DLD1 (cell line): Measurements from ENCODE around the gene MS4A6E.
"Not testable (repeated sequence)": the region's sequence is repeated elsewhere in the genome, so short reads cannot be mapped to it uniquely, and the experiment has no call there.

Source experiments
- in situ Hi-C: cut with HindIII; loops from 2 replicates; pipeline ENCODE4 v1.10.0; 2017; ENCODE audit warnings: low sequenced_read_pairs

MS4A6E gene

DNA sequence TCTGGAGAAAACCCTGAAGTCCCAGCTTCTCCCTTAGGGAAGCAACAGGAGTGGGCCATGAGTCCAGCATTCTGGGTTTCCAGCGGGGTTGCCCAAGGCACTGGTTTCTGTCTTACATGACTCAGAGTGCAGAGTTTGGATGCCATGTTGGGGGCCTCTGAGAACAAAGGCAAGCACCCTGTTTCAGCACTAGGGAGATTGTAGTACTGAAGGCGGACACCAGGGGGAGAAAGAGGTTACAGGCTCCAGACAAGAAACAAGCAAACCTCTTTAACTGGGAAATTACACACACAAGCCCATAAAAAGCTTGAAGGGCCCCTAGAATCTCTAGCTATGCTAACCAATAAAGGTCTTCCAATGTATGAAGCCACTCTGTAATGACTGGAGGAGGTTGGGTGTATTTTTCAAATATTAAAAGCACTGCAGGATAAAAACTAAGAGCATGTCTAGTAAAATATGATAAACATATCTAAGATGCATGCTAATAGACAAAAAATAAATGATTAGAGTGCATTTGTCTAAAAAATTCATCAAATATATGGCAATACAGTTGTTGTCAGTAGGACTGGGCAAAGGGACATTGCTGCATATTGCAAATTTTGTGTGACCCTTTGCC is 7.1 kb downstream of the MS4A6E start:
- in situ Hi-C loops = no loop called here

DNA sequence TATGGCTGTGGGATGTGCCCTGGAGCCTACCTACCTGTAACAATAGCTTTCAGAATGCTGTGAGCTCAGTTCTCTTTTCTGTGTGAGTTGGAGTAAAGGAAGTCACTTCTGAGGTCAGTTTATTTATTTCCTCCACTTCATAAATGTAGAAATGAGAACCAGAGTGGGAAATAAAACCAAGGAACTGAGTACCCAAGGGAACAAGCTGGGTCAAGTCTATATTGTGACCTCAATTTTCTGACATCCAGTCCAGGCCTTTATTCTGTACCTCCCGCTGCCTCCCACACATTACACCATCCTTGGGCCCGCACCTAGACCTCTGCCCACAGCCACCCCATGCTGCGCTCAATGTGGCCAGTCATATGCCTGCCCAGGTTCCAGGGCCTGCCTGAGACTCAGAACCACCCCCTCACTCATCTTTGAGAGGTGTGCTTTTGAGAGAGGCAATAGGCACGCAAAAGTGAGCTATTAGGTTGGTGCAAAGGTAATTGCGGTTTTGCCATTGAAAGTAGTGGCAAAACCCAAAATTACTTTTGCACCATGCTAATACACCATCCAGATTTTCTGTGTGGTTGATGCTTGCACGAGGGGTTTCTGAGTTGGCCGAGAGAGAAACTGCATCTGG is 9.8 kb downstream of the MS4A6E start:
- in situ Hi-C loops = no loop called here

DNA sequence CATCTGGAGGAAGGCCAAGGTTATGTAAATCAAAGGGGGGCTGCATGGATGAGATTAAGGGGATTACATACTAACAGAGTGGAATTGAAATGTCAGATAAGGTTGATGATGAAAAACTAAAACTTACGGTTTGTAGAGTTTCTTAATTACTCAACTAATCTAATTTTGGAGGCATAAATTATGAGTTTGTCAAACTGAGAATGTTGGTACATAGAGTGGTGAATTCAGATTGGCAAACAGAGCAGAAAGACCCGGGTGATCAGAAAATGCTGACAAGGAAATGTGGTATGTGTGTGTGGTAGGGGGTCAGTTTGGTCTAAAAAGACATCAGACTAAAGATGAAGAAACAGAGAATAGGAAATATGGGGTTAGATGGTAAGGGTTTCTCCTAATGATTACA is 11.0 kb downstream of the MS4A6E start:
- in situ Hi-C loops = no loop called here

DNA sequence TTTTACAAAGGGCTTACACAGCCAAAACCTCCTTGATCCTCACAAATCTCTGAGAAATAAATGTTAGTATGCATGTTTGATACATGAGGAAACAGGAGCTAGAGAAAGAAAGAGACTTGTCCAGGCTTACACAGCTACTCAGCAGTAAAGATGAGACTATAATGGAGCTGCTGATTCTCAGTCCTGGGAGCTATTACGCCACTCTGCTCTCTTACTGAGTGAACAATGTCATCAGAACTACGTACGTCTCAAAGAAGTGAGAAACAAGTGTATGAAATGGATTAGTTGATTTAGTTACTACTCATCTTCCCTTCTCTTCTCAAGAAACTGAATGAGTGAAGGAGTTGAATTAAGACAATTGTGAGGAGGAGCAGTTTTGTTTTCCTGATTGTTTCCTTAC is 12.3 kb downstream of the MS4A6E start:
- in situ Hi-C loops = no loop called here

DNA sequence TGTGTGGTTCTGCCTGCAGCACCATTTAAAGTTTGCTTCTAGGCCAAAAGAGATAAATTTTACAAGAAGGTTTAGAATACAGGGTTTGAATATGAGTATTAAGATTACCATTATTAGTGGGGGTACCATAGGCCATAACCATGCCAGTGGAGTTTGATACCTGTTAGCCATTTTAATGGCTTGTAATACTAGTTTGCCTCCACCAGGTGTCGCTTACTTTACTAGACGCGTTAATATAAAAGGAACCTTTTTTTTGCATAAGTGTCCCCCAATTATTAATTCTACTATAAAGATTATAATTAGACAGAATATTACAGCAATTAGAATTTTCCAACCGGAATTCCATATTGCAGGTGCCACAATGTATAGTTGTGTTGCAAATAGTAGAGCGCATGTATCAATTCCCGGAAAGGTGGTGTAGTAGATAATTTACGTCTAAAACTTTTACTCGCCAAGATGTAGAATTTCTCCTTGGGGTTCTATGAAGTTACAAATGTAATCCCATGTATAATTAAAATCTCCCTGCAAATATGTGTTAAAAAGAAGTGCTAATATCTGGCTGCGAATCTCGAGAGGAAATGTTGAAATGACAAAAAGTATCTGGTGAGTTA is 16.1 kb downstream of the MS4A6E start:
- in situ Hi-C loops = no loop called here

DNA sequence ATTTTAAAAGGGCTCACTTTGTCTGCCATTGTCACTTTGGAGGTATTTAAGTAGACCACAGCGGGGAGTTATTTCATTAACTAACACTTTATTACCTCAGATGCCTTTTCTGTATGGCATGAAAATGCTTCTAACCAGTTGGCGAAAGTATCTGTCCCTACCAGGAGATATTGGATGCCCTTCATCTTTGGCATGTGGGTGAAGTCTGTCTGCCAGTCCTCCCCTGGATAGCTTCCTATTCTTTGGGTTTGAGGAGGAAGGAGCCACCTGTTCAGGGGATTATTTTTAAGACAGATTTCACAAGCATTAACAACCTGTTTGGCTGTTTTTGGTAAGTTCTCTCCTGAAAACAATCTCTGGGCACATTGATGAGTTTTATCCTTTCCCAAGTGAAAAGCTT is 17.1 kb downstream of the MS4A6E start:
- in situ Hi-C loops = no loop called here

DNA sequence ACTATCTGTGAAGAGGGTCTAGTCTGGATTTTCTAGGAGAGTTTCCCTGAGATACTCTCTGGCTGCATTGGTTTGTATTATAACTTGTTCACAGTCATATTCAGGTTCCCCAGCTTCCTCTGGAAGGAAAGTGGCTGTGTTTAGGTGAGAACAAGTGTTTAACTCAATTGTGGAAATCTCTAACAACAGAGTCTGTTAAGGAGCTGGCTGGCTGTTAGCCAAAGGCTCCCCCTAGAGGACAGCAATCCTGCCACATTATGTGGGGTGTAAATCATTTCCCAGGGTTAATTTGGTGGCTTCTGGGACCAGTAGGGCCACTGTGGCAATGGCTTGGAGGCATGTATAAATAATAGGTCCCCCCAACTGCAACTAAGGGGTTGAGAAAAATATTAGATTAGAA is 18.4 kb downstream of the MS4A6E start:
- in situ Hi-C loops = no loop called here

DNA sequence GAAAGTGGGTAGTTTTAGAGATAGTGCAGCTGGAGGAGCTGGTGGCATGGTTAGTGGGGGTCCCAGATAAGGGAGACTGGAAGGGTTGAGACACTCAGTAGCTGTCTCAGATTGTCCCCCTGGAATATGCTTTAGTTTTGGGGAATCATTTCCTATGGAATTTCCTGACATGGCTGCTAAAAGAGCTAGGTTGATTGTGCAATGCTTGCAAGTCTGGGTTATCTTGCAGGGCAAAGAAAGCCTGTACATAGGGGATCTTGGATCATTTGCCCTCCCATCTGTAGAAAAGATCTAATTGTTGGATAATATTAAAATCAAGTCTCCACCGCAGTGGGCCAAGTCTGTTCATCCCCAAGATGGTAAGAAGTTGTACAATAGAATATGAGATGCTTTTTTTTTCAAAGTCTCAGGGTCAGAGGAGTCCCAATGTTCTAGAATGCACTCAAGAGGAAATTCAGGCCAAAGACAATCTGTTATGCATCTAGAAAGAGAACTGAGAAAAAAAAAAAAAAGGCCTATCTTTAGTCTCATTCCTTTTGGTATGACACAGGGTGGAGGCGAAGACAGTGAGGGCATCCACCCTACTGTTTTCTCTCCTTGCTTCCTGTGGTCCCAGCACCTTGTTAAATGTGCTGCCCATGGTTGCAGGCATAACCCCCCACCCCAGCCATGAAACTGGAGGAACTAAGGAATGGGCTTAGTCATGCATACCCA is 20.2 kb downstream of the MS4A6E start:
- in situ Hi-C loops = no loop called here

DNA sequence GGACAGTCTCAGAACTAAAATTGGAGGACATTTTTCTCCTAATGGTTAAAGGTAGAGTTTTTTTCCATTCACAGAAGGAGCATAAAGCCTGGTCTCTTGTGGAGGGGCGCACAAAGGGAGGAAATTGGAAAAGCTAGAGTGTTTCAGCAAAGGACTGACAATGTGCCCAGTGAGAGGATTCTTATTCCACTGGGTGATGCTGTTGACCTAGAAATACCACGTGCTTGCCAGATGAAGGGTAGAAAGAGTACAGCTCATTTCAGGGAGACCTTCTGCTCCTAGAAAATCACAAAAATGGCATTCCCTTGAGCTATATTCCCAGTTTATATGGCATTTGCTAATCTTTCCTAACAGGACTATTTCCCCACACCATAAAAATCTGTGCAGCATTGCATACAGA is 21.1 kb downstream of the MS4A6E start:
- in situ Hi-C loops = no loop called here

DNA sequence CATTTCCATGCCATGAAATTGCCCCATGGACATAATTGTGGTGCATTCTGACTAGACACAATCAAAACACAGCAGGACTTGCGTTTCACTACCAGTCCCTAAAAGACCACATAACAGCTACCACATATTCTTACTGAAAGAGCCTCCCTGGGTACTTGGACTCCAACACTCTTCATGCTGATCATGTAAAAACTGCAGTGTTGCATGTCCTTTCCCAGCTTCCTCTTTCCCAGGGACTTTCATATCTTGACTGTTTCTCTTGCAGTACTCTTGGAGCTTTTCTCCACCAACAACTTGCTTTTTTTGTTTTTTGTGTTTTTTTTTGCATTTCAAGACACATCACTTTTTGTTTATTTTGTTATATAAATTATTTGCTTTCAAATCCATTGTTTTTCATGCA is 22.9 kb downstream of the MS4A6E start:
- in situ Hi-C loops = no loop called here

DNA sequence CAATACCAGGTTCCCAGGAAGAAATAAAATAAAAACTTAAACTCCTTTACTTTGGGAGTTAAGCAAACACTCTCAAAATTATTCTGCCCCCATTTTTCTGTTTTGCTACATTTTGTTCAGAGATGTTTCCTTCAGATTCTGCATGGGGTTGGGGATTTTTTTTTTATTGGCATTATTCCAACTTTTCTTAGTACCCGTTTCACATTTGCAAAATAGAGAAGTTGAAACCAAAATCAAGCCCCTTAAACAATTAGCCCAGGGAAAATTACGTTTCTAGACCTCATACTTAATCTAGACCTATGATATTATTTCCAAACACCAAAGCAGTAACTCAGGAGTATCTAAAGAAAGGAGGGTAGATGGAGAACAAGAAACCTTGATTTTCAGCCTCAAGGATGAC is 30.7 kb downstream of the MS4A6E start:
- in situ Hi-C loops = no loop called here

DNA sequence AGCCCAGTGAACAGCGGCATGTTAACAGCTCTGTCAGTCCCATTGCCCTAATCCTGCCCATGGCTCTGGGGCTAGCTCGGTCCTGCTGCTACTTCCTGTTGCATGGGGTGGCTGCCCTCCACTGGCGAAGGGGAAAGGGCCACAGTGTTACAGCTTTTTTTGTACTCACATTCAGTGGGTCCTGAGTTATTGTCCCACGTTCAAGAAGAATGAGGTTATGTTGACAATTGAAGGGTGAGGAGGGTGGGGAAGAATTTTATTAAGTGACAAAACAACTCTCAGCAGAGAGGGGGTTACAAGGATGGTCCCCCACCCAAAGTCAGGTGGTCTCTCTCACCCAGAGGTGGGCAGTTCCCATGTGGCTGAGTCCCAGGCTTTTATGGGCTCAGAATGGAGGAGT is 33.6 kb downstream of the MS4A6E start:
- in situ Hi-C loops = no loop called here

DNA sequence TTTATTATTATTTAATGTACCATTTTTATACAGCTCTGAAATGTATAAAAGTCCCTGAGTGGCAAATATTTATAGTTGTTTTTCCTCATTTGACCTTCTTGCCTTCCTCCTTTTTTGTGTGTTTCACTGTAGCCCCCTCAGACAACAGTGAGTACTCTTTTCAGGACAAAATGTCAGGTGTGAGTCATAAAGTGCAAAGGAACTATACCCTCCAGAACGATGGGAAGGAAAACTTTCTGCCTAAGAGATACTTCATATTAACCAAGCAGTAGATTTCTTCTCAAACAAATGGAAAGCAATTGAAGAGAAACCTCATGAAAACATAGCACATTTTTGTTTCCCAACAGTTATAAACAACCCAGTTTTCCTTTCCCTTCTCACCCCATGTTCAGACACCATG is 35.2 kb downstream of the MS4A6E start:
- in situ Hi-C loops = no loop called here

DNA sequence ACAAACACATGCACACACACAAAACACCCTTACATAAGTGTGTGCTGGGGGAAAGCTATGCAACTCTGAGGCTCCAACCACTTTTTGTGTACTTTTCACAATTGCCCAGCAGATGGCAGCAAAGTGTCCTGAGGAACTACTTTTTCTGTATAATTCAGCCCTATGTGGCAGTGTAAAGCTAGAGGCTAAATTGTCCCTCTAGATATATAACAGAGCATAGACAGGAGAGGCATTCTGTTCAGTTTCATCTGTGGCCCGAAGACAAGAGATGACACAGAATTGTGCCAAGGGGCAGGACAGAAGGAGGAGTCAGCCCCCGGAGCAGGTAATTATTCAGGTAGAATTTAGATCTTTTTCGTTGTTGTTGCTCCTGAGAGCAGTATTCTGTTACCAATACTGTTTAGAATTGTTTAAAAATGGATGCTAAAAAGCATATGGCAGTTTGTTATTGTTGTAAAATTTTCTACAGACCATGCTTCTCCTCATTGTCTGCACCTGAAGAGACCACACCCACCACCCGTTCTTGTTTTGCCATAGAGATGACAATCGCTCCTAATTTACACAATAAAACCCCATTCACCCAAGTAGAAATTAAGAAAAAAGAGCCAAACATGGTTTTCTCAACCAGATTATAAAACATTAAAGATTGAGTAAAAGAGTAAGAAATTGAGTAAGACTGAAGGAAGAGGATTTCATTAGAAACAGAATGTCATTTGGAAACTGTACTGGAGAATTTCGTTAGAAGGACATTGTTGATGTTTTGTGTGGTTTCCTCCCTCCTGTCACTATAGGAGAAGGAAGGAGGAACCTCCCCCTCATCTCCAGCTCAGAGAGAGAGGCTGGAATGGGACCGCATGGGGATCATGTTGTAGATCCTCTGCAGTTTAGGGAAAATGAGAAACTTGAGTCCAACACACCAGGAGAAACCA is 36.8 kb downstream of the MS4A6E start:
- in situ Hi-C loops = no loop called here

DNA sequence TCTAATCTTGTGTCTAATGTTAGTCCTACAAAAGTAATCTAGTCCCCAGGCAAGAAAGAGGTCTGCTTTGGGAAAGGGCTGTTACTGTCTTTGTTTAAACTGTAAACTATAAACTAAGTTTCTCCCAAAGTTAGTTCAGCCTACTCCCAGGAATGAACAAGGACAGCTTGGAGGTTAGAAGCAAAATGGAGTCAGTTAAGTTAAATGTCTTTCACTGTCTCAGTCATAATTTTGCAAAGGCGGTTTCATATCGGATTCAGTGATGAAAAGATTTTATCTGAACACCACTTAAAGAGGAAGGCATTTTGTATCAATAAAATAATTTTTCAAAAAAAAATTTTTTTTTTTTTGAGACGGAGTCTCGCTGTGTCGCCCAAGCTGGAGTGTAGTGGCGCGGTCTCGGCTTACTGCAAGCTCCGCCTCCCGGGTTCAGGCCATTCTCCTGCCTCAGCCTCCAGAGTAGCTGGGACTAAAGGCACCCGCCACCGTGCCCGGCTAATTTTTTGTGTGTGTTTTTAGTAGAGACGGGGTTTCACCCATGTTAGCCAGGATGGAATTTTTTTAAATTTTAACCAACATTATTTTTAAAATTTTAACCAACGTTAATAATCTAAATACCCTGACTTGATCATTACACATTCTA is 39.3 kb downstream of the MS4A6E start:
- in situ Hi-C loops = not testable (repeated sequence)

DNA sequence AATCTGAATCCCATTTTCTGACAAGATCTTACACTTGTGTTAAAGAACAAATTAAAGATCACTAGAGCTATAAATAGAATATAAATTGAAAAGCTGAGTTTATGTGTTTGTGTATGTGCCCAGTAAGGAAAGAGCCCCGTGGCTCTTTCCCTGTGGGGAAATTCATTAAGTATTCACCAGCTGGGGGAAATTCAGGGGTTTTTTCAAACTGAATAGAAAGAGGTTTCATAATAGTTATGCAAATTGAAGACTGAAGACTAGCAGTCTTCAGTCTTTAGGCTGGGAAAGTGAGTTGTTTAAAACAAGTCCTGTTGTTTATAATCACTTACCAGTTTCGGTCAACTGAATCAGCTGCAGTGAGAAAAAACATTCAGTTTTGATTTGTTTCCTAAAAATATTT is 40.0 kb downstream of the MS4A6E start:
- in situ Hi-C loops = no loop called here

DNA sequence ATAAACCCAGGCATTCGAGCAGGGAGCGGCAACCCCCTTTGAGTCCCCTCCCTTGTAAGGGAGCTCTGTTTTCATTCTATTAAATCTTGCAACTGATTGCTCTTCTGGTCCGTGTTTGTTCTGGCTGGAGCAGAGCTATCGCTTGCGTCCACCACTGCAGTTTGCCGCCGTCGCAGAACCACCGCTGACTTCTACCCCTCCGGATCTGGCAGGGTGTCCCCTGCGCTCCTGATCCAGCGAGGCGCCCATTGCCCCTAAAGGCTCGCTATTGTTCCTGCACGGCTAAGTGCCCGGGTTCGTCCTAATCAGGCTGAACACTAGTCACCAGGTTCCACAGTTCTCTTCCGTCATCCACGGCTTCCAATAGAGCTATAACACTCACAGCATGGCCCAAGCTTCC is 40.8 kb downstream of the MS4A6E start:
- in situ Hi-C loops = no loop called here

DNA sequence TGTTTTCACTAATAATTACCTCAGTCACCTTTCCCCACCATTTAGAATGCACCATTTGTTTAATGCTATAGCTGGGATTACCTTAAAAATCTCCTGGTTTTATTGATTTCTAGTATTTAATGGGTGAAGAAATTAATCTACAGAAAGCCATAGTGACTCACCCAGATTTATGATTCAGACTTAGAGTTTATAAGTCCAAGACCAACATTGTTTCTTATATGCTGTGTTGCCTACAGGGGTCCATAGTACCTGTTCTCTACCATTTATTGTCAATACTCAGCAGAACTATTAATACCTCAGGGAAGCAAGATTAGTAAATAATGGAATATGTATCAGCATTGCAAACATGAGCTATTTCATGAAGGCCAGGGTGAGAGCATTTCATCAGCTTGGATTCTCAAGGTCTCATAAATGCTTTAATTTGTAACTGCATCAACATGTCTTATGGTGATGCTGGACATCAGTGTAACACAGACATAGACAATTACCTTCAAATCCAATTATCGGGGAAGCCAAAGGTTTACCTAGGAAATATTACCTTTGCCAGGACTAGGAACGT is 43.3 kb downstream of the MS4A6E start:
- in situ Hi-C loops = no loop called here

DNA sequence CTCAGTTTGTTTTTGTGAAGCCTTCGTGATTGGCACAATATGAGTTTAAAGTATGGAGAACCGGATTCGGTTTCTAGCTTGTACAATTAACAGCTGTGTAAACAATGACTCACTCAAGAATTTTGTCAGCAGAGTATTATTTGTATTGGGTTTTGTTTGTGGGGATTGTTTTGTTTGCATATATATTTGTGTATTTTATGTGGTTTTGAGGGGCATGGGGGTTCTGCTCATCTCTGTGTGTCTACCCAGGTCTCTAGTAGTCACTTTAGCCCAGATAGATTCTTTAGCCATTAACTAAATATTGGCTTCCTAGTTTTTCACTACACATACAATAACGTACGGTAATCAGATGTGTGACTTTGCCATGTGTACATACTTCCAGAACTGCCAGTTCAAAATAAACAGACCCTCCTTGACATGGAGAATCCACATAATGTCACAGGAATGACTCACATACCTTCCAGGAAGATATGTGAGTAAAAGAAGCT is 43.8 kb downstream of the MS4A6E start:
- in situ Hi-C loops = no loop called here

DNA sequence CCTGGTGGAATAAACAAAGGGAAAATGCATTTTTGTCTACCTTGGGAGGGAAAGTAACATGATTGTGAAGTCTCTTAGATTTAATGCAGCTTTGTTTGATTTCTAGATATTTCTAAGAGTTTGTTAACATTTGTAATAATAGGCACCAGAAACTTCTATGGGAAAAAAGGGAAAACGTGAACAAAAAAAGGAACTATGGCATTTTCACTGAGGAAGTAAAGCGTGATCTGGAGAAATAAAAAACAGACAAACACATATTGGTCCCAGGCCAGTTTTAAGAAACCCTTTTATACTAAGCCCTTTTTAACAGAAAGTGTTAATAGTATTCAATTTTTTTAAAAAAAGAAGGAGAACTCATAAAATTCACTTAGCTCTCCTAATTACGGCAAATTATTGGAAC is 44.3 kb downstream of the MS4A6E start:
- in situ Hi-C loops = no loop called here
